ENCODE measurements around the gene SPDEF. TPM values are rescaled to one million over a fixed set of nuclear protein-coding genes. Genes with fewer than 3 reads are reported as not detected.

The SPDEF gene
- total and polyA plus RNA-seq, 2 donors (not counting 1 experiment from before 2014, with no cell fraction given), result 0.10 TPM; not detected in 1

GRCh38 chr6:34516391-34517324, 39.5 kb downstream of the SPDEF start:
- Histone ChIP-seq H3K4me2 (replicated peaks; ENCODE audit: low read depth, low read length, poor library complexity, severe bottlenecking) (no peak overlapping the region), H3K27ac (ENCODE audit: low read length in 2 of 2) (no peak overlapping the region), H3K4me1 (ENCODE audit: control insufficient read depth in 2 of 2, insufficient read depth in 2 of 2, low read length in 2 of 2) (peaks cover 1 to 2% of the 10 kb centered on the region in 2 donors), H3K4me3 (ENCODE audit: control extremely low read depth in 1 of 5, extremely low read depth in 1 of 5, insufficient read depth in 1 of 5, low read depth in 2 of 5, low read length in 4 of 5) (no peak overlapping the region), H4K20me1 (ENCODE audit: control insufficient read depth, insufficient read depth, low read length, poor library complexity, severe bottlenecking) (no peaks in the 10 kb centered on the region), H3K27me3 (replicated peaks in 1 of 4; ENCODE audit: control extremely low read depth in 1 of 4, control insufficient read depth in 3 of 4, insufficient read depth in 4 of 4, low read length in 3 of 4) (peaks cover 0 to 10% (median 0%) of the 10 kb centered on the region in 4 experiments), H3K36me3 (replicated peaks in 1 of 2; ENCODE audit: control extremely low read depth in 1 of 2, control insufficient read depth in 1 of 2, extremely low read depth in 1 of 2, insufficient read depth in 2 of 2, low read length in 1 of 2) (no peaks in the 10 kb centered on the region), H3K79me2 (ENCODE audit: control insufficient read depth, insufficient read depth, low read length) (no peaks in the 10 kb centered on the region), H3K9me3 (ENCODE audit: control extremely low read depth in 1 of 3, control insufficient read depth in 2 of 3, insufficient read depth in 1 of 3, low read length in 2 of 3) (peaks cover 0 to 2% (median 0%) of the 10 kb centered on the region in 3 donors), H3K9ac (ENCODE audit: low read length) (no peak overlapping the region), H2AFZ (ENCODE audit: insufficient read depth, low read depth, low read length, poor library complexity, severe bottlenecking) (no peak overlapping the region)
- no peak overlapping the region for H3K27ac Mint-ChIP-seq
- no peaks in the 10 kb centered on the region for H3K9me3 Mint-ChIP-seq (ENCODE audit: insufficient read depth)
- DNase-seq, result no peak
- peaks cover 5% of the 10 kb centered on the region for H3K4me1 Mint-ChIP-seq
- ATAC-seq (ENCODE audit: low read depth), result no peak
- ChIA-PET CTCF (no interaction called here), POLR2A (no interaction called here)
- WGBS (ENCODE audit: insufficient coverage), result 91% methylated on average over 22 of the region's 22 CpGs
- intact Hi-C loops (cut with micrococcal nuclease), result no loop called here
- no peak for TF ChIP-seq CTCF (IDR thresholded peaks at IDR 0.05)
- TF ChIP-seq EZH2 (IDR thresholded peaks at IDR 0.05; ENCODE audit: borderline replicate concordance, insufficient read depth, low read depth, low read length, poor library complexity, severe bottlenecking), result no peak
- no peak overlapping the region for H3K4me3 Mint-ChIP-seq
- H3K27me3 Mint-ChIP-seq, result peaks cover 11% of the 10 kb centered on the region

All from B cell (primary cell).